ENCODE data around the gene SAP30BP.

The SAP30BP gene

DNA sequence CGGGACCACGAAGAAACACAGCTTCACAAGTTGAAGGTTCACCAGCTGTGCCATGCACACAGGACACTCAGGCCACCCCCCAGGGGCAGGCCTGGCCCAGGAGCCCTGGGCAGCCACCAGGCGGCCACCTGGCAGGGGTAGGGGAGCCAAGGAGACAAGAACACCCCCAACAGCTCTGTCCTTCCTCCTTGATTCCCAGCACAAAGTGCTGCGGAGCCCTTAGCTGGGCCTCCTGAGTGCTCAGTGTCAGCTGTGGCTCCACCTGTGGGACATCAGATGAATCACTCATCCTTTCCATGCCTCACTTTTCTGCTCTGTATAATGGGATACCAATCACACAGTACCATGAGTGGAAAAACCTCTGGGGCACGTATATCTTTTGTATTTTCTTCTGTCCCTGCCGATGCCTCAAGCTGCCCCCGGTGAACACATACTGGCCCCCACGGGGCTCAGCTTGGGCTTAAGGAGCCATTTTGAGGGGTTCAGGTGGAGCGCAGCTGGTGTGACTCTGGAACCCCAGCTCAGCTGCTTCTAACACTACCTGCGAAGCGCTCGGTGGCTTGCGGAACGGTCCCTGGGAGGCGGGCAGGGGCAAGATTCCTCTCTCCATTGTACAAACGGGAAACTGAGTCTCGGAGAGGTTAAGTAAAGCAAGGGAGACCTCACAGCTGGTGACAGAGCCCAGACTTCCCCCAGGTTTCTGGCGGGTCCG is 85.8 kb downstream of the SAP30BP start:
- H3K9ac ChIP-seq (ENCODE audit: low read depth, low read length): no peak overlapping the region
- peaks cover 2% of the 10 kb centered on the region for H3K27me3 ChIP-seq (ENCODE audit: control insufficient read depth, insufficient read depth, low read length)
- peak overlapping the region; percentile 46 for H3K4me3 ChIP-seq (ENCODE audit: low read depth, low read length)
- H3K9me3 ChIP-seq (ENCODE audit: control insufficient read depth, insufficient read depth, low read length): no peaks in the 10 kb centered on the region
- no peaks in the 10 kb centered on the region for H3K36me3 ChIP-seq (ENCODE audit: control insufficient read depth, insufficient read depth, low read length)
- no peaks in the 10 kb centered on the region for H3K4me1 ChIP-seq (ENCODE audit: control insufficient read depth, insufficient read depth, low read length)

DNA sequence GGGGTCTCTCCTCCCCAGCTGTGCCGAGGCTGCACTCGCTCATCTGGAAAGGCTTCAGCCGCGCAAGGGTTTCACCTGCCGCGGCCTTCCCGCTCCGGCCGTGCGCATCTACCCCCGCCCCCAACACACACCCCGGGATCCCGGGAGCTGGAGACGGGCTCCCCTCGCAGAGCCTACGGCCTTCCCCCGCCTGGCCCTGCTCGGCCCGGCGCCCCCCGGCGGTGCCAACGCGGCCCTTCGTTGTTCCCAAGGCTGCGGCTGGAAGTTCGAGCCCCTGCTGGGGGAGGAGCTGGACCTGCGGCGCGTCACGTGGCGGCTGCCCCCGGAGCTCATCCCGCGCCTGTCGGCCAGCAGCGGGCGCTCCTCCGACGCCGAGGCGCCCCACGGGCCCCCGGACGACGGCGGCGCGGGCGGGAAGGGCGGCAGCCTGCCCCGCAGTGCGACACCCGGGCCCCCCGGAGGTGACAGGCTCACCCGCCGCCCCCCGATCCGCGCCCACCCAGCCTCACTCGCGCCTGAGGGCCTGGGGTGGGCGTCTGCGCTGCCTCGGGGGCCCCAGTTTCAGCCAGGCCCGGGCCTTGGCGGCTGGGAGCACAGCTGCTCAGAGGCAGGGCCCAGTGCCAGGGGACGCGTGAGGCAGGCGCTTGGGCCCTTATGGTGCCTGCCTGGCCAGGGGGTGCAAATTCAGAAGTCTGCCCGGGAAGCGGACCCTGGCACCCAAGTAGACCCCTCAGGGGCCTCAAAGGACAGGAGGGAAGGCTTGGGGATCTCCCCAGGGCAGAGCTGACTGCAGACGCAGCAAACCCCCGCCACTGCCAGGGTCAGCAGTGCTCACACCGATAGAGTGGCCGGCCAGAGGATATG is 86.6 kb downstream of the SAP30BP start:
- Histone ChIP-seq H3K36me3 (ENCODE audit: control insufficient read depth, insufficient read depth, low read length) (peaks cover 4% of the 10 kb centered on the region), H3K4me1 (ENCODE audit: control insufficient read depth, insufficient read depth, low read length) (no peaks in the 10 kb centered on the region), H3K9ac (ENCODE audit: low read depth, low read length) (no peak overlapping the region), H3K27me3 (ENCODE audit: control insufficient read depth, insufficient read depth, low read length) (peaks cover 2% of the 10 kb centered on the region), H3K9me3 (ENCODE audit: control insufficient read depth, insufficient read depth, low read length) (no peaks in the 10 kb centered on the region), H3K4me3 (ENCODE audit: low read depth, low read length) (peak overlapping the region; percentile 46)

GRCh38 chr17:75754378-75755204 is 87.5 kb downstream of the SAP30BP start:
- H3K9me3 ChIP-seq (ENCODE audit: control insufficient read depth, insufficient read depth, low read length): no peaks in the 10 kb centered on the region
- H3K36me3 ChIP-seq (ENCODE audit: control insufficient read depth, insufficient read depth, low read length): peaks cover 4% of the 10 kb centered on the region
- H3K4me3 ChIP-seq (ENCODE audit: low read depth, low read length): no peak overlapping the region
- H3K4me1 ChIP-seq (ENCODE audit: control insufficient read depth, insufficient read depth, low read length): no peaks in the 10 kb centered on the region
- H3K9ac ChIP-seq (ENCODE audit: low read depth, low read length): no peak overlapping the region
- H3K27me3 ChIP-seq (ENCODE audit: control insufficient read depth, insufficient read depth, low read length): peaks cover 2% of the 10 kb centered on the region

DNA sequence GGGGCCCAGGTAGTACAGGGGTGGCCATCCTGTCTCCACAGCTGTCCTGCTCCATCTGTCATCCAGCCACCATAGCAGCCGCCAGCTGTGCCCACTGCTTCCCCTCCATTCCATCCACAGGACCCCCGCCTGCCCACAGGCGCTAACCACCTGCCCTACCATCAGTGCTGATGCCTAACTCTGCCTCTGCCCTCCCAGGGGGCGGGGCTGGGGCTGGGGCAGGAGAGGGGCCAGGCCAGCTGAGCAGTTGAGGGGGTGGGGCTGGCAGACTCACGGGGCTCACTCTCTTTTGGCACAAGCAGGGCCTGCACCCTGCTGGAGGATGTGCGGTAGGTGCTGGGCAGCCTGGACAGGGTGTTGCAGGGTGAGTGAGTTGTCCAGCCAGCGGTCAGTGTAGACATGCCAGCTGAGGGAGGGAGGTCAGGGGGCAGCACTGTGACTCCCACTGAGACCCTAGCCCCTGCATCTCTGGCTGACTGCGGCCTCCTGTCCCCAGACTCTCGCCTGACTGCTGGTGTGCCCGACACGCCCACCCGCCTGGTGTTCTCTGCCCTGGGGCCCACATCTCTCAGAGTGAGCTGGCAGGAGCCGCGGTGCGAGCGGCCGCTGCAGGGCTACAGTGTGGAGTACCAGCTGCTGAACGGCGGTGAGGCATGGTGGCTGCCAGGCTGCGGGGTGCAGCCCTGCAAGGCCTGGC is 88.2 kb downstream of the SAP30BP start:
- Histone ChIP-seq H3K36me3 (ENCODE audit: control insufficient read depth, insufficient read depth, low read length) (peaks cover 4% of the 10 kb centered on the region), H3K9ac (ENCODE audit: low read depth, low read length) (no peak overlapping the region), H3K27me3 (ENCODE audit: control insufficient read depth, insufficient read depth, low read length) (peaks cover 2% of the 10 kb centered on the region)

GRCh38 chr17:75755990-75756389 is 88.9 kb downstream of the SAP30BP start:
- Histone ChIP-seq H3K4me3 (ENCODE audit: low read depth, low read length) (no peak overlapping the region), H3K36me3 (ENCODE audit: control insufficient read depth, insufficient read depth, low read length) (peaks cover 4% of the 10 kb centered on the region), H3K4me1 (ENCODE audit: control insufficient read depth, insufficient read depth, low read length) (no peaks in the 10 kb centered on the region), H3K9ac (ENCODE audit: low read depth, low read length) (no peak overlapping the region), H3K27me3 (ENCODE audit: control insufficient read depth, insufficient read depth, low read length) (peaks cover 2% of the 10 kb centered on the region), H3K9me3 (ENCODE audit: control insufficient read depth, insufficient read depth, low read length) (no peaks in the 10 kb centered on the region)

More for the DNA sequence above, 88.2 kb downstream of the SAP30BP start:
- H3K9me3 ChIP-seq (ENCODE audit: control insufficient read depth, insufficient read depth, low read length): no peaks in the 10 kb centered on the region
- H3K4me1 ChIP-seq (ENCODE audit: control insufficient read depth, insufficient read depth, low read length): no peaks in the 10 kb centered on the region
- H3K4me3 ChIP-seq (ENCODE audit: low read depth, low read length): no peak overlapping the region

GRCh38 chr17:75756451-75757085 is 89.4 kb downstream of the SAP30BP start:
- no peak overlapping the region for H3K4me3 ChIP-seq (ENCODE audit: low read depth, low read length)
- H3K27me3 ChIP-seq (ENCODE audit: control insufficient read depth, insufficient read depth, low read length): peaks cover 2% of the 10 kb centered on the region
- no peaks in the 10 kb centered on the region for H3K9me3 ChIP-seq (ENCODE audit: control insufficient read depth, insufficient read depth, low read length)
- no peak overlapping the region for H3K9ac ChIP-seq (ENCODE audit: low read depth, low read length)
- H3K36me3 ChIP-seq (ENCODE audit: control insufficient read depth, insufficient read depth, low read length): peaks cover 4% of the 10 kb centered on the region
- H3K4me1 ChIP-seq (ENCODE audit: control insufficient read depth, insufficient read depth, low read length): no peaks in the 10 kb centered on the region

GRCh38 chr17:75757086-75757681 is 90.0 kb downstream of the SAP30BP start:
- Histone ChIP-seq H3K9ac (ENCODE audit: low read depth, low read length) (no peak overlapping the region), H3K4me1 (ENCODE audit: control insufficient read depth, insufficient read depth, low read length) (no peaks in the 10 kb centered on the region), H3K9me3 (ENCODE audit: control insufficient read depth, insufficient read depth, low read length) (no peaks in the 10 kb centered on the region), H3K36me3 (ENCODE audit: control insufficient read depth, insufficient read depth, low read length) (peaks cover 4% of the 10 kb centered on the region), H3K4me3 (ENCODE audit: low read depth, low read length) (no peak overlapping the region), H3K27me3 (ENCODE audit: control insufficient read depth, insufficient read depth, low read length) (peaks cover 2% of the 10 kb centered on the region)
